Fibroblast of the aortic adventitia (primary cell): Measurements from ENCODE around the gene NAXD. TPM values are rescaled to one million over a fixed set of nuclear protein-coding genes. Genes with fewer than 3 reads are reported as not detected.
A peak's percentile ranks its signal among the peaks of the same experiment; 100 is the strongest.
"Not testable (repeated sequence)": the region's sequence is repeated elsewhere in the genome, so short reads cannot be mapped to it uniquely, and the experiment has no call there.

Experiments used
- DNase-seq: peaks from one replicate; pipeline ENCODE4 v3.0.0-alpha.2; 2010; ENCODE audit warnings: low read depth
- H3K4me3 ChIP-seq: 2 replicates; pipeline ENCODE4 v1.5.1; 2011; ENCODE audit warnings: low read depth, mild to moderate bottlenecking, control low read depth, low read length, moderate library complexity
- total RNA-seq: library from RNA; depleted of rRNA; stranded (reverse); fragments of >200 nt; gene quantifications from 2 replicates; pipeline ENCODE4 v1.2.3, GENCODE V29; 2012; ENCODE audit warnings: low replicate concordance
- TF ChIP-seq, protein P1 (sequence below): IDR thresholded peaks from 2 replicates; pipeline ENCODE4 v1.5.1; 2011; ENCODE audit warnings: mild to moderate bottlenecking, low read length, control low read depth, inconsistent platforms; ENCODE audit not compliant: insufficient read depth

Gene NAXD
- 14.8 and 14.9 TPM in 2 replicates for total RNA-seq

DNA sequence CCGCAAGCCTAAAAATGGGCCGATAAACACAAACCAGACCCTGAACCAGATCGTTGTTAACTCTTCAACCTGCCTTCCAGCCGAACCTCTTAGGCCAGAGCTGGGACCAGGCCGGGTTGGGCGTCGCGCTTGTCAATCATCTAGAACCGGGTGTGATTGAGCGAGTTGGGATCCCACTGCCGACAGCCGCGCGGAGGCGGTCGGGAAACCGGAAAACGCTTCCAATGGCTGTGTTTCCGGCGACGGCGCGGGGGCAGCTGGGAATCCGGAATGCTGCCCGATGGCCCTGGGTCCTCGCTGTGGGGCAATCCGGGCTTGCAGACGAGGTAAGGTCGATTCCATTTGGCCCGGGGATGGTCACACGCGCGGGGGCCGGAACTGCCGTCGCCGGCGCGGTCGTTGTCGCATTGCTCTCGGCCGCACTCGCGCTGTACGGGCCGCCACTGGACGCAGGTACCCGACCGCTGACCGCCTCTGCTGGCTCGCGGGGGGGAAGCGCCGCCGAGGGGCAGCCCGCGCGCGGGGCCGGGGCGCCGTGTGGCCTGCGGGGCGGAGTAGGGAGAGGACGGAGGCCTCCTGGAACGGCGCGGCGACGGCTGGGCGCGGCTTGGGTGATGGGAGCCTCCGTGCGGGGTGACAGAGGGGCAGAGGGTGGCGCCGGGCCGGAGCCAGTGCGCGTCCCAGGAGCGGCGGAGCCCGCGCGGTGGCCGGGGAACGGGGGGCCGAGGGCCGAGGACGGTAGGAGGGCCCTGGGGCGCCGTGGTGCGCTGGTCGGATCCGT is at the start of gene NAXD:
TSS of gene NAXD (plus strand) at position 224 of the 781 bp plus-strand sequence. CDS start at position 281, 57 bp downstream.
- peak within 1 kb of the TSS; percentile 83 for H3K4me3 ChIP-seq
- TF ChIP-seq, protein P1, sequence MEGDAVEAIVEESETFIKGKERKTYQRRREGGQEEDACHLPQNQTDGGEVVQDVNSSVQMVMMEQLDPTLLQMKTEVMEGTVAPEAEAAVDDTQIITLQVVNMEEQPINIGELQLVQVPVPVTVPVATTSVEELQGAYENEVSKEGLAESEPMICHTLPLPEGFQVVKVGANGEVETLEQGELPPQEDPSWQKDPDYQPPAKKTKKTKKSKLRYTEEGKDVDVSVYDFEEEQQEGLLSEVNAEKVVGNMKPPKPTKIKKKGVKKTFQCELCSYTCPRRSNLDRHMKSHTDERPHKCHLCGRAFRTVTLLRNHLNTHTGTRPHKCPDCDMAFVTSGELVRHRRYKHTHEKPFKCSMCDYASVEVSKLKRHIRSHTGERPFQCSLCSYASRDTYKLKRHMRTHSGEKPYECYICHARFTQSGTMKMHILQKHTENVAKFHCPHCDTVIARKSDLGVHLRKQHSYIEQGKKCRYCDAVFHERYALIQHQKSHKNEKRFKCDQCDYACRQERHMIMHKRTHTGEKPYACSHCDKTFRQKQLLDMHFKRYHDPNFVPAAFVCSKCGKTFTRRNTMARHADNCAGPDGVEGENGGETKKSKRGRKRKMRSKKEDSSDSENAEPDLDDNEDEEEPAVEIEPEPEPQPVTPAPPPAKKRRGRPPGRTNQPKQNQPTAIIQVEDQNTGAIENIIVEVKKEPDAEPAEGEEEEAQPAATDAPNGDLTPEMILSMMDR, result no peak
- peak; percentile 93 for DNase-seq

DNA sequence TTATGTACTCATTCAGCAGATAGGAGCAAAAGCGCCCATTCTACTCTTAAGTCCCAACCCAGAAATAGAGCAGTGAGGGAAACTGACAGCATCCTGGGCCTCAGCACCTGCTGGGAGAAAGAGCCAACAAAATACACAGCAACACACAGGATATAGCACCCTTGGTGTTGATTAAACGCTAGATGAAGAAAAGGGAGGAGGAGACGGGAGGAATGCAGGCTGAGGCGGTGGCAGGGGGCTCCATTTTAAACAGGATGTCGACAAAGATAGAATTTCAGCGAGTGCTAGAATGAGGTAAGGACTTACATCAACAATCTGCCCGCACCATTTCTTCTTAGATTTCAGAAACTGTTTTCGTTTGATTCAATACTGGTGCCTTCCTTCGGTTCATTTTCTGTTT is 49.2 kb upstream of the NAXD start:
- no peak for DNase-seq
- TF ChIP-seq, protein P1, result no peak

DNA sequence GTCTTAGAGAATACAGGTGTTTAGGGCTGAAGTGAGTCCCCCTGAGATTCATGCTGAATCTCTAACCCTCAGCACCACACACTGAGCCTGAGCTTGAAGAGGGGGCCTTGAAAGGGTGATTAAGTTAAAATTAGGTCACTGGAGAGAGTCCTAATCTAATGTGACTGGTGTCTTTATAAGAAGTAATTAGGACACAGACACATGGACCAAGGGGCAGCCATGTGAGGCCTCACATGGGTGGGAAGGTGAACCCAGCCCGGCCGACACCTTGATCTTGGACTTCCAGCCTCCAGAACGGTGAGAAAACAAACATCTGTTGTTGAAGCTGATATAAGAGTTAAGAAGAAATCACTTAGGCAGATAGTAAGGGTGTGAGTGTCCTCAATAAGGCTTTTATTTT is 46.7 kb upstream of the NAXD start:
- no peak for DNase-seq
- TF ChIP-seq, protein P1, result no peak
- no peak overlapping the region for H3K4me3 ChIP-seq

More for the DNA sequence above, 49.2 kb upstream of the NAXD start:
- H3K4me3 ChIP-seq, result no peak overlapping the region

DNA sequence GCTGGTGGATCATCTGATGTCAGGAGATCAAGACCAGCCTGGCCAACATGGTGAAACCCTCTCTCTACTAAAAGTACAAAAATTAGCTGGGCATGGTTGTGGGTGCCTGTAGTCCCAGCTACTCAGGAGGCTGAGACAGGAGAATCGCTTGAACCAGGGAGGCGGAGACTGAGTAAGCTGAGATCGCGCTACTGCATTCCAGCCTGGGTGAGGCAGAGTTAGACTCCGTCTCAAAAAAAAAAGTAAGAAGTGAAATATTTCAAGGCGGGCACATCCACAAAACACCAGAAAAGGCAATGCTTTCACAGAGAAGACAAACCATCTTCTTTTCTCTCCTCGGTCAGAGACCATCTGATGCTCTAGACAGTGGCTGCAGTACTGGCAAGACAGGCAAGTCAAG is 45.4 kb upstream of the NAXD start:
- not testable (repeated sequence) for DNase-seq, H3K4me3 ChIP-seq

DNA sequence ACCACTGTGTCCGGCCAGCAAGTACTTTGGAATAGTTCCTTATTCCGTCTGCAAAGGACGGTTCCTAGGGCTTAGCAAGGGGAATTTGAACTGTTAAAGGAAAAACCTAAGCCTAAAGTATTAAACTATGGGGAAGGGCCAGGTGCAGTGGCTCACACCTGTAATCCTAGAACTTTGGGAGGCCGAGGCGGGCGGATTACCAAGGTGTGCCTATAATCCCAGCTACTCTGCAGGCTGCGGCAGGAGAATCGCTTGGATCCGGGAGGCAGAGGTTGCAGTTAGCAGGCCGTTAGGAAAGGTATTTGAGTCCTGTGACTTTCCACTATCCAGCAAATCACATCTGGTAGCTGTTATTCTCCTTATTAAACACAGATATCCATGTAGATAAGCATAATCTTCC is 44.5 kb upstream of the NAXD start:
- no peak for DNase-seq
- TF ChIP-seq, protein P1, result no peak
- H3K4me3 ChIP-seq, result no peak overlapping the region

DNA sequence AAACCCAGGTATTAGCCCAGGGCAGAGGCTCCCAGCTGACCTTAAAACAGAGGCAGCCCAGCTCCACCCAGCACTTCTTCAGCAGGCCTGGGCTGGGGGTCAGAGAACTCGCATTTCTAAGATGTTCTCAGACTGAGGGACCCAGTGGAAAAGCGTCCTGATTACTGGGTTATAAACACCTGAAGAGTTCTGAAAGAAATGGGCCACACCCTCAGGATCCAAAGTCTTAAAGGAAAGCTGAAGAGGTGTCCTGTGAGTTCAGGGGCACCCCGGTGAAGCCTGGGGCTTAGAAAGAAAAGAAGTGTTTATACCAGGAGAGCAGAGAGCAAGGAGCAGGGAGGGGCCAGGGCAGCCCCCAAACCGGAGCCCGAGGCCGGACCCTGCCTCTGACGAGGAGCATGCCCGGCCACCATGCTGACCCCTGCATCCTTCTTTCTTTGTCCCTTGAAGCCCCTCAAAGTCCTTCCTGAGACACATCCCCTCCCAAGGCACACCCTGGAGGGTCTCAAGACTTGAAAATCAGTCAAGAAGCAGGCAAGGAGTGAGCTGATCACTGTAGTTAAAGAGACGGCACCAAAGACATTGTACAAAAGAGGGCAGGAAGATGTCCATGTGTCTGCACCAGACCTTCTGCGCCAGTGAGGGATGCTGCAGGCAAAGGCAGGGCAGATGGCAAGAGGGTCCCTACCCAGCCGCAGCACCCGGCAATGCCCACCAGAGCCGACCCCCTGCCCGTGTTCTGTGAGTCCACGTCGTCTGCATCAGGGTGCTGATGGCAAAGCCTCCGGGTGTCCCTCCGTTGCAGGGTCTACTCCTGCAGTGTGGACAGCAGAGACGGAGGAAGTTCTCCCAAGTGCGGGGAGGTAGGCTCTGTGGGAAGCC is 43.2 kb upstream of the NAXD start:
- TF ChIP-seq, protein P1, result no peak
- no peak overlapping the region for H3K4me3 ChIP-seq
- DNase-seq, result no peak

DNA sequence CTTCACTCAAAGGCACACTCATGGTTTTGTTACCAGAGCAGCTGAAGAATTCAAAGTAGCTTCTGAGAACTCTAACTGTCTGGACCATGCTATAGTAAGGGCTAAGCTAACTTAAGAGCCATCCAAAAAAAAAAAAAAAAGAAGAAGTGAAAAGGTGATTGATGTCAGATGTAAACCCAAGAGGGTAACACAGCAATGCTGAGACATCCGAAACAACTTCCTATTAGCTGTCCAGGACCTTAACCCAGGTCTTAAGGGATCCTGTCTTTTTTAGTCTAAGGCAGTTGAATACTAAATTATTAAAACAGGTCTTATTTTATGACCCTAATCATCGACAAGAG is 42.6 kb upstream of the NAXD start:
- no peak for DNase-seq
- no peak overlapping the region for H3K4me3 ChIP-seq
- TF ChIP-seq, protein P1, result no peak
